Left hindlimb (tissue), 1 donor: ENCODE results near the gene LARP4B.

ENCODE experiments used
- DNase-seq: peaks from one replicate; pipeline ENCODE4 v3.0.0-alpha.2; 2018

LARP4B gene

DNA sequence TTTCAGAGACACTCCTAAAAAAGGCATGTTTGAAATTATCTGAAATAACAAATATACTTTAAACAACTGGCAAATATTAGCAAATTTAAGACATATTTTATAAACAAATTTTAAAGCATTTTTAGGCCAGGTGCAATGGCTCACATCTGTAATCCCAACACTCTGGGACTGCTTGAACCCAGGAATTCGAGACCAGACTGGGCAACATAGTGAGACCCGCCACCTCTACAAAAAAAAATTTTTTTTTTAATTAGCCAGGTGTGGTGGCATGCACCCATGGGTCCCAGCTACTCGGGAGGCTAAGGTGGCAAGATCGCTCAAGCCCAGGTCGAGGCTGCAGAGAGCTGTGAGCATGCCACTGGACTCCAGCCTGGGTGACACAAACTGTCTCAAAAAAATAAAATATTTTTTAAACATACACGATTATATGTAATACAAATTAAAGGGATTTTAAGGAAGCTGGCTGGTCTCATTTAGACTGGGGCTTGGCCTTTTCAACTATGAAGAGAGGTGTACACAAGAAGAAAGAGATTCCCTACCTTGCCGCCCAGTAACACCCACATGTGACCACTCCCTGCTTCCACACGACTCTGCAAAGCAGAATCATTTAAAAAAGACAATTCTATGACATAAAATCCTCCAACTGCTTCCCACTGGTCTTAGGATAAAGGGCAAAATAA, 7.5 kb downstream of the LARP4B start:
- DNase-seq: no peak

DNA sequence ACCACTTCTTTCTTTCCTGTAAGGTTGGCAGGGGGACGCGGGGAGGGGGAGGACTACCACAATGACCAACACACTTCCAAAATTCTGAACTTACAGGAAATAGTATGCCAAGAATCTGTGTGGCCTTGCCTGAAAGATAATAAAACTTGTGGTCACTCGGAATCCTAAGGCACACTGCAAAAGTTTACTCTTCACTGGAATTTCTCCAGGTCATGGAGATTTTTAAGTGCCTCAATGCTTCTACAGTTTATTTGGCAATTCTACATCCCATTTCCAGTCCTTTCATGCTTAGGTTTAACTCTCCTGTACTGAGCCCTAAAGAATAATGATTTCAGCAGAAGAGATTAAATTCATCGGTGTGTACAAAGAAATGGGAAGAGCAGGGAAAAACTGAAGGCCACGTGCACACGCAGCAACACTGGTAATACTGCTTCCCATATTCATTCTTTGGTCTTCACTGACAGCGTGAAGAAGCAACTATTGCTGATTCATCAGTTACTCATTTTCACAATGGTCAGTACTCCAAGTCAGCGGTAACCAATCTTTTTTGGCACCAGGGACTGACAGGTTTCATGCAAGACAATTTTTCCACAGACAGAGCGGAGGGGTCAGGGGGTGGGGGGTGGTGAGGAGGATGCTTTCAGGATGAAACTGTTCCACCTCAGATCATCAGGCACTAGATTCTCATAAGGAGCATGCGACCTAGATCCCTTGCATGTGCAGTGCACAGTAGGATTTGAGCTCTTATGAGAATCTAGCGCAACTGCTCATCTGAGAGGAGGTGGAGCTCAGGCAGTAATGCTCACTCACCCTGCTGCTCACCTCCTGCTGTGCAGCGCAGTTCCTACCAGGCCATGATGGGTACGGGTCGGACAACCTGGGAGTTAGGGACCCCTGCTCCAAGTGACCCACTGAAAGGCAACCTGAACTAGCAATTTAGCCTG, 9.8 kb downstream of the LARP4B start:
- no peak for DNase-seq

- no peak for DNase-seq
These were observed 11.1 kb downstream of the LARP4B start for GRCh38 chr10:920450-920849.

- no peak for DNase-seq
These were observed 12.0 kb downstream of the LARP4B start for GRCh38 chr10:919481-919880.

DNA sequence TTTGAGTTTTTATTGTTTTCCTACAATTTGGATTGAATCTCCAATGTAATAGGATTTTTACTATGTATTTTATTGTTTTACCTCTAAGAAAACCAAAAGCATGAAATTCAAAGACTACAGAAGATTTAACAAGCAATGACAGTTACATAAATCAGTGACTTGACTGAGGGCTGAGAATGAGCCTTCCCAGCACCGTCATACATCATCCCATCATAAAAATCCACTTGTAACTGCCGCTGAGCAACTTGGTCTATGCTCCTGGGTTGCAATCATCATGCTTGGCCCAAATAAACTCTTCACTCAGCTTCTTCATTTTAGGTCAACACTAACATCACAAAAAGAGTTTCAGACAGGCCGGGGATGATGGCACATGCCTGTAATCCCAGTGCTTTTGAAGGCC, 13.5 kb downstream of the LARP4B start:
- DNase-seq: no peak

- no peak for DNase-seq
These were observed 14.1 kb downstream of the LARP4B start for GRCh38 chr10:917416-917720.

- no peak for DNase-seq
These were observed 14.6 kb downstream of the LARP4B start for GRCh38 chr10:916716-917415.

DNA sequence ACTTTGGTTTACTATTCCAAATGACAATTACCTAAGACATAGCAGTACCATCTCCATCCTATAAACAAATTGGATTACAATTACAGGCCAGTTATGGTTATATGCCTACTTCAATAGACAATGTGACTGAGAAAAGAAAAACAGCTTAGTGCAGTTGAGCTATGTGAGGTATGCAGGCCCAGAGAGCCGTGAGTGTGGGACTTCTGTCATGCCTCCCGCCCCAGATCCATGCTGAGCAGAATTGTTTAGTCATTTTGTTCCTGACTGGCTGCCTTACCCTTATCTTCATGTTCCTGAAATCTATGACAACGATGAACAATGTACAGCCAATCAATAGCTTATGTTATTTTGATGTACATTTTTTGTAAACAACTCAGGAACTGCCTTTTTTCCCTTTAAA, 21.7 kb downstream of the LARP4B start:
- DNase-seq: no peak

- no peak for DNase-seq
These were observed 25.5 kb downstream of the LARP4B start for GRCh38 chr10:905972-906371.

DNA sequence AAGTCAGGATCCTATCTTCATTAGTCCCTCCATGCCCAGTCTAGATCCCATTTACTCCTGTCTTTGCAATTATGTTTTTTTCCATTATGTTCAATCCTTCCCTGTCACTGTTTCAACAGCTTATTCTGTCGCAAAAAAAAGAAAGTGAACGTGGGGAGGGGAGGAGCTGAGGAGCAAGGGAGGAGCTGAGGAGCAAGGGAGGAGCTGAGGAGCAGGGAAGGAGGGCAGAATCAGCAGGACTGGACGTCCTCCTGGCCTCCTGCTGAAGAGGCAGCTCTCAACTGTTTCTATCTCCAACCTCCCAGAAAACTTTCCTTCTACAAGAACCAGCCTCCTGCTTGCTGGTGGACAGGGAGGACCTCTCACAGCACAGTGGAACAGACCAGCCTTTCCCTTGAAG, 26.0 kb downstream of the LARP4B start:
- DNase-seq: no peak

DNA sequence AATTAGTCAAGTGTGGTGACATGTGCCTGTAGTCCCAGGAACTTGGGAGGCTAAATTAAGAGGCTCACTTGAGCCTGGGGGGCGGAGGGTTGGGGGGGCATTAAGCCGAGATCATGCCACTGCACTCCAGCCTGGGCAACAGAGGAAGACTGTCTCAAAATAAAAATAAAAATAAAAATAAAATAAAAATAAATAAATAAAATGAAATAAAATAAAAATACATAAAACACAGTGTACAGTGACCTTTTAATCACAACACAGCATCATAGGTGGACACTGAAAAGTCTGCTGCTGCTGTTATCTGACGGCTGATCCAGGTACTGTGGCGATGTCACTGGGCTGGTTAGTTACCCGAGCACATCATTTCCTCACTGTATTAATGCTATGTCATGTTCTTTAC, 27.1 kb downstream of the LARP4B start:
- no peak for DNase-seq

- DNase-seq: no peak
These were observed 33.4 kb downstream of the LARP4B start for GRCh38 chr10:898141-898540.

DNA sequence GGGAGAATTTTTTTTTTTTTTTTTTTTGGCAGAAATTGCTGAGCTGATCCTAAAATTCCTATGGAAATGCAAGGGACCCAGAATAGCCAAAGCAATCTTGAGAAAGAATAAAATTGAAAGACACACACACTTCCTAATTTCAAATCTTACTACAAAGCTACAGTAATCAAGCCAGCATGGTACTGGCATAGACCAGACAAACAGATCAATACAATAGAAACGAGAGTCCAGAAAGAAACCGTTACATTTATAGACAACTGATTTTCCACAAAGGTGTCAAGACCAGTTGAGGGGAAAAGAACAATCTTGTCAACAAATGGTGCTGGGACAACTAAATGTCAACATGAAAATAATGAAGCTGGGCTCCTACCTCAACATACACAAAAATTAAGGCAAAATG, 34.5 kb downstream of the LARP4B start:
- DNase-seq: no peak

GRCh38 chr10:895324-895723, 36.2 kb downstream of the LARP4B start:
- DNase-seq: no peak

DNA sequence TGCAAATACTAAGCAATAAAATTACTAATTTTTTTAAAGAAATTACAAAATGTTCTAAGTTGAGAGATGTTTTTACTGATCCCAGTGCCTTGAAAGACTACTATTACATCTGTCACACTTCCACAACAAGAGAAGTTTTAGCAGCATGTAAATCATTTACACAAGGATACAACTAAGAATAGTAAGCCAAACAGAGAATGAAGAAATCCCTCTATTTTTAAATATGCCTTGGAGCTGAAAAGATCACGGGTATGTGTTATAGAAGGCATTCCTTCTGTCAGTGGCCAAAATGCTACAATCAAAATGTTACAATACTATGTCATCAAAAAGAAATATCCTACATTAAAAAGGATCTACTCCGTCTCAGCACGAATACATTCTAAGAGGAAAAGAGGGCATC, 52.6 kb downstream of the LARP4B start:
- DNase-seq: no peak

- no peak for DNase-seq
These were observed 53.2 kb downstream of the LARP4B start for GRCh38 chr10:878333-878759.

GRCh38 chr10:876438-876837, 55.1 kb downstream of the LARP4B start:
- DNase-seq: no peak

GRCh38 chr10:873020-873419, 58.5 kb downstream of the LARP4B start:
- DNase-seq: no peak

DNA sequence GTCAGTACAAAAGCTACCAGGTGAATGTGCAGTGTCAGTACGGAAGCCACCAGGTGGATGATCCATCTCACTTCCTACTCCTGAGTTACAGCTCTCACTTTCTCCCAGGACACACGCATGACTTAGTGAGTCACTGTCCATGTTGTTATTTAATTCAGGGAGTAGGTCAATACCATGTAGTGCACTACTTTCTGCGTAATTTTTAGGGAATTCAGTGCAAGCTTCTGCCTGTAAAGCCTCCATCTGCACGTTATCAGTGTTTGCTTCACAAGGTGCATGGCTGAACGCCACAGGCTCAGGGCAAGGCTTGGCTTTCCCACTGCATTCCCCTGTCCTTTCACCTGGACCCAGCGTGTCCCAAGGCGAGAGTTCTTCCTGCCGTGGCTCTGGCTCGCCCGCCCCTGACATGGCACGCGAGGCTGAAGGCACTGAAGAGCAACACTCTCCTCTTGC, 59.5 kb downstream of the LARP4B start:
- no peak for DNase-seq

GRCh38 chr10:870564-871166, 60.8 kb downstream of the LARP4B start:
- no peak for DNase-seq

GRCh38 chr10:869171-869570, 62.3 kb downstream of the LARP4B start:
- DNase-seq: no peak

DNA sequence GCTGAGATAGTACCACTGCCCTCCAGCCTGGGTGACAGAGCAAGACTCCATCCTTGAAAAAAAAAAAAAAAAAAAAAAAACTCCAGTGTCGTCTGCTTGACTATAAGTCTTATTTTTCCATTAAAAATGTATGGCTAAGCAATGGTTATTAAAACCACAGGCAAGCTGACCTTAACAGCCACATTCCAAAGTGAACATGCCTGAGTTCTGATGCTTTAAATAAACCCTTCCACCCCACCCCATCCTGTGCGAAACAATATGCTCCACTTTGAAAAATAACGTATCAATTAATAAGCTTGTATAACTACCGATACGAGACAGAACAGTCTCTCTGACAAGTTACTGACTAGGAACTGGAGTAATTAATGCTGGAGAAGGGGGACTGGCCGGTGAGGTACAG, 63.7 kb downstream of the LARP4B start:
- DNase-seq: no peak

DNA sequence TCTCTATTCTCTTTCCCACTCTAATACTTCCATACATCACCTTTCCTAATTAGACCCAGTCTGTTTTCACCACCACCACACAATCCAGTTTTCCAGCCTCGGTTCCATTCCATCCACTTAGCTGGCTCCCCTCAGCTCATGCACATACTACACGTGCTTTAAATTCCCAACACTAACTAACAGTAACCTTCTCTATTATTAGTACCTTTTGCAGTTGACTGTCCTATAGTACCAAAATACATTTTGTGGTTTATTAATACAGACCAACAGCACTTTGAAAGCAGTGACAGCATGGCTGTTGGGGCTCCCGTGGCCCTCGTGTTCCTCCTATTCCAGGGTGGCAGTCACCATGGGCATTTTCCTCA, 64.9 kb downstream of the LARP4B start:
- DNase-seq: no peak
